OCI-LY7 (cell line): ENCODE data around the gene SLC4A1AP.

Experiments used
- CTCF ChIP-seq: fragments of 200-600 bp; sonication (generic); conservative IDR thresholded peaks from 2 replicates; pipeline ENCODE4 v1.5.1; 2014; ENCODE audit warnings: mild to moderate bottlenecking, antibody characterized with exemption, low read length, moderate library complexity, mixed read lengths
- EZH2phosphoT487 ChIP-seq: fragments of 200-600 bp; sonication (generic); IDR thresholded peaks from 2 replicates; pipeline ENCODE4 v1.6.1; 2018; ENCODE audit warnings: low read depth, borderline replicate concordance, mild to moderate bottlenecking, mixed run types, antibody characterized with exemption, low read length, moderate library complexity, mixed read lengths

DNA sequence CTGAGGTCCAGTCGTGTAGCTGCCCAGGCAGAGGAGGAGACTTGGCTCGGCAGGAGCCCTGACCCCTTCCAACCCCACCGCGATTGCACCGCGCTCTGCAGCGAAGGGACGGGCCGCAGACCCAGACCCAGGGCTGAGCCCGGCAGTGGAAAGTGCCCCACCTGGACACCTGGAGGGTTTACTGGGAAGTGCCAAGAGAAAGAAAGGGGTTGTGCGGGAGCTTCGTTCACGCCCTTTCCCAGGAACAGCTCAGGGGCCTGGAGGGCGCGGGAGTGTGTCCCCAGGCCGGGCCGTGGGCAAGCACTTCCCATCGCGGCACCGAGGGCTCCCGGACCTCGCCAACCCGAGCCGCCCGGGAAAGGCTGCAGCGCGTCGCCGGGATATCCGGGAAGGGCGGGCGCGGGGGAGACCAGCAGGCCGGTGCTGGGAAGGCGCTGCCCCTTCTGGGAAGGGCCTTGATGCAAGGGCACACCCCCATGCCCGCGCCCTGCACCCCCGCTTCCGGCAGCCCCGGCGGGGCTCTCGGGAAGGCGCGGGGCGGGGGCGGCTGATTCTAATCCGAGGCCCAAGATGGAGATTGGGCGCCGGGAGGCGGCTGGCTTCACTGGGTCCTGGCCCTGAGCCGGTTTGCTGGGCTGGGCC is 71.7 kb downstream of the SLC4A1AP start:
- TF ChIP-seq CTCF (no peak), EZH2phosphoT487 (no peak)
